Panc1 (cell line): ENCODE results near the gene METTL1. TPM values are rescaled to one million over a fixed set of nuclear protein-coding genes. Genes with fewer than 3 reads are reported as not detected.

Source experiments
- ATAC-seq: fragments of 200-7000 bp; cut with Tn5 transposase; 2 replicates; pipeline ENCODE4 v1.9.1; 2020; ENCODE audit warnings: mild to moderate bottlenecking, moderate library complexity
- BruUV-seq: library from RNA; stranded (reverse); fragments of 400-500 nt; replicated peaks from 2 replicates; lab custom pipeline; 2021; lab: Mats Ljungman, UMichigan
- CTCF ChIA-PET: fragments of 300-600 bp; sonication (Branson Sonifier 250); formaldehyde crosslinking; loops from one replicate; lab custom pipeline; 2022; ENCODE audit warnings: antibody characterized with exemption; lab: Charles Lee
- POLR2A ChIA-PET: fragments of 300-600 bp; sonication (Branson Sonifier 250); formaldehyde crosslinking; loops from one replicate; lab custom pipeline; 2022; ENCODE audit warnings: antibody characterized with exemption; lab: Charles Lee
- DNase-seq: peaks from one replicate; pipeline ENCODE4 v3.0.0-alpha.2; 2010; ENCODE audit warnings: low read depth, low spot score
- H3K27ac ChIP-seq: 2 replicates; pipeline ENCODE4 v1.5.1; 2011; ENCODE audit warnings: mild to moderate bottlenecking, low read length, inconsistent platforms
- H3K27me3 ChIP-seq: fragments of 200-500 bp; sonication (Bioruptor generic); 2 replicates; pipeline ENCODE4 v1.6.0; 2014; ENCODE audit warnings: low read length, inconsistent platforms; ENCODE audit not compliant: control insufficient read depth, insufficient read depth
- H3K36me3 ChIP-seq: fragments of 200-500 bp; sonication (Bioruptor generic); 2 replicates; pipeline ENCODE4 v1.5.1; 2014; ENCODE audit warnings: inconsistent platforms, mild to moderate bottlenecking, low read length, moderate library complexity; ENCODE audit not compliant: control insufficient read depth, insufficient read depth
- H3K4me1 ChIP-seq: 2 replicates; pipeline ENCODE4 v1.5.1; 2011; ENCODE audit warnings: inconsistent platforms, mild to moderate bottlenecking, low read length, moderate library complexity; ENCODE audit not compliant: control insufficient read depth, insufficient read depth
- H3K4me3 ChIP-seq, 2 experiments: 2 replicates each; pipeline ENCODE4 v1.5.1; 2011 to 2012; ENCODE audit warnings: low read depth in 2 of 2, low read length in 2 of 2, mild to moderate bottlenecking in 2 of 2, inconsistent platforms in 1 of 2, moderate library complexity in 1 of 2
- H3K9me3 ChIP-seq: fragments of 200-500 bp; sonication (Bioruptor generic); 2 replicates; pipeline ENCODE4 v1.5.1; 2014; ENCODE audit warnings: low read depth, mild to moderate bottlenecking, inconsistent platforms, low read length, moderate library complexity; ENCODE audit not compliant: control insufficient read depth, insufficient read depth
- POLR2AphosphoS5 ChIP-seq: IDR thresholded peaks from 2 replicates; pipeline ENCODE4 v1.6.1; 2012; ENCODE audit warnings: mild to moderate bottlenecking, low read depth, low read length, moderate library complexity
- REST ChIP-seq, 2 experiments: IDR thresholded peaks; 2 replicates each; pipeline ENCODE4 v1.6.1; 2011 to 2012; ENCODE audit warnings: low read depth in 2 of 2, control low read depth in 1 of 2, low read length in 1 of 2, mild to moderate bottlenecking in 1 of 2, moderate library complexity in 1 of 2; ENCODE audit not compliant: insufficient read depth in 1 of 2
- SIN3A ChIP-seq: IDR thresholded peaks from 2 replicates; pipeline ENCODE4 v1.6.1; 2012; ENCODE audit warnings: low read depth, mild to moderate bottlenecking, low read length, moderate library complexity, borderline replicate concordance; ENCODE audit not compliant: insufficient read depth
- TCF7L2 ChIP-seq: IDR thresholded peaks from 2 replicates; pipeline ENCODE4 v1.6.1; 2011; ENCODE audit warnings: mild to moderate bottlenecking, low read depth, low read length, inconsistent platforms
- in situ Hi-C: cut with HindIII; loops from 2 replicates; pipeline ENCODE4 v1.10.0; 2016; ENCODE audit warnings: low sequenced_read_pairs, low pct_unique_long_range_greater_than_20kb
- intact Hi-C: fragments of 100-400 bp; cut with micrococcal nuclease; formaldehyde crosslinking; loops from one replicate; pipeline ENCODE4 v1.10.0; 2022; ENCODE audit not compliant: unreplicated experiment
- total RNA-seq: library from RNA; stranded (reverse); gene quantifications from one replicate; pipeline ENCODE4 v1.2.1, GENCODE V29; 2021; ENCODE audit not compliant: unreplicated experiment
- TF ChIP-seq, protein P1 (sequence below): fragments of 450-650 bp; IDR thresholded peaks from 2 replicates; pipeline ENCODE4 v1.5.1; 2017; ENCODE audit warnings: mild to moderate bottlenecking

The METTL1 gene
- total RNA-seq, 1 experiment from 2014 or later = 46.5 TPM

GRCh38 chr12:57777911-57778310, 6.0 kb upstream of the METTL1 start:
- DNase-seq (no peak), ATAC-seq (no peak)
- POLR2A ChIA-PET = interaction anchor here (0.6 kb wide), 1 partner anchor 126 kb away, joined by 3 read pairs; no protein-coding TSS in a partner anchor
- H3K4me3 ChIP-seq = no peak overlapping the region
- peaks cover under 1% of the 10 kb centered on the region; the same call in 1 of the 2 replicates for H3K36me3 ChIP-seq
- H3K4me1 ChIP-seq = peaks cover 4% of the 10 kb centered on the region; the same call in 1 of the 2 replicates
- CTCF ChIA-PET = interaction anchor here (0.7 kb wide), 1 partner anchor 18 kb away, joined by 6 read pairs; no protein-coding TSS in a partner anchor
- no peak for TF ChIP-seq SIN3A
- TF ChIP-seq TCF7L2 = no peak
- TF ChIP-seq, protein P1, sequence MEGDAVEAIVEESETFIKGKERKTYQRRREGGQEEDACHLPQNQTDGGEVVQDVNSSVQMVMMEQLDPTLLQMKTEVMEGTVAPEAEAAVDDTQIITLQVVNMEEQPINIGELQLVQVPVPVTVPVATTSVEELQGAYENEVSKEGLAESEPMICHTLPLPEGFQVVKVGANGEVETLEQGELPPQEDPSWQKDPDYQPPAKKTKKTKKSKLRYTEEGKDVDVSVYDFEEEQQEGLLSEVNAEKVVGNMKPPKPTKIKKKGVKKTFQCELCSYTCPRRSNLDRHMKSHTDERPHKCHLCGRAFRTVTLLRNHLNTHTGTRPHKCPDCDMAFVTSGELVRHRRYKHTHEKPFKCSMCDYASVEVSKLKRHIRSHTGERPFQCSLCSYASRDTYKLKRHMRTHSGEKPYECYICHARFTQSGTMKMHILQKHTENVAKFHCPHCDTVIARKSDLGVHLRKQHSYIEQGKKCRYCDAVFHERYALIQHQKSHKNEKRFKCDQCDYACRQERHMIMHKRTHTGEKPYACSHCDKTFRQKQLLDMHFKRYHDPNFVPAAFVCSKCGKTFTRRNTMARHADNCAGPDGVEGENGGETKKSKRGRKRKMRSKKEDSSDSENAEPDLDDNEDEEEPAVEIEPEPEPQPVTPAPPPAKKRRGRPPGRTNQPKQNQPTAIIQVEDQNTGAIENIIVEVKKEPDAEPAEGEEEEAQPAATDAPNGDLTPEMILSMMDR = no peak
- no peak for TF ChIP-seq REST (IDR thresholded peaks at IDR 0.05; ENCODE audit: insufficient read depth in 1 of 2, low read depth in 2 of 2, low read length in 1 of 2)
- TF ChIP-seq POLR2AphosphoS5 = no peak
- intact Hi-C loops (no loop called here), in situ Hi-C loops (no loop called here)
- H3K9me3 ChIP-seq = no peaks in the 10 kb centered on the region
- no peaks in the 10 kb centered on the region for H3K27me3 ChIP-seq
- no peak overlapping the region for H3K27ac ChIP-seq
- BruUV-seq = no TSS peak

GRCh38 chr12:57777367-57777766, 5.5 kb upstream of the METTL1 start:
- TF ChIP-seq POLR2AphosphoS5 = no peak
- TF ChIP-seq REST (IDR thresholded peaks at IDR 0.05; ENCODE audit: insufficient read depth in 1 of 2, low read depth in 2 of 2, low read length in 1 of 2) = no peak
- Histone ChIP-seq H3K36me3 (0 out of 2 replicates have a peak, but pooled peaks cover 2% of the 10 kb centered on the region), H3K27ac (no peak overlapping the region), H3K27me3 (no peaks in the 10 kb centered on the region), H3K4me1 (peaks cover 4% of the 10 kb centered on the region; the same call in 1 of the 2 replicates), H3K4me3 (no peak overlapping the region), H3K9me3 (no peaks in the 10 kb centered on the region)
- intact Hi-C loops (no loop called here), in situ Hi-C loops (no loop called here)
- no peak for DNase-seq
- ATAC-seq = no peak
- no TSS peak for BruUV-seq
- POLR2A ChIA-PET = no interaction called here
- CTCF ChIA-PET = interaction anchor here (0.7 kb wide), 1 partner anchor 19 kb away, joined by 6 read pairs; no protein-coding TSS in a partner anchor
